Neural crest cell (in vitro differentiated cells): ENCODE data around the gene SLC7A7. TPM values are rescaled to one million over a fixed set of nuclear protein-coding genes. Genes with fewer than 3 reads are reported as not detected.
"Not testable (repeated sequence)": the region's sequence is repeated elsewhere in the genome, so short reads cannot be mapped to it uniquely, and the experiment has no call there.

Experiments used
- DNase-seq: peaks from one replicate; pipeline ENCODE4 v3.0.0; 2021; ENCODE audit warnings: low read depth, mixed read lengths, low spot score
- H3K27ac Mint-ChIP-seq: one replicate; pipeline ENCODE4 v1.8.0; 2021; ENCODE audit warnings: mild to moderate bottlenecking, mixed read lengths; ENCODE audit not compliant: unreplicated experiment
- H3K27me3 Mint-ChIP-seq: 2 replicates; pipeline ENCODE4 v1.8.0; 2021; ENCODE audit warnings: low read depth, mild to moderate bottlenecking, mixed read lengths
- H3K36me3 Mint-ChIP-seq: 2 replicates; pipeline ENCODE4 v1.8.0; 2021; ENCODE audit warnings: low read depth, mild to moderate bottlenecking, mixed read lengths
- H3K4me1 Mint-ChIP-seq: 2 replicates; pipeline ENCODE4 v1.8.0; 2021; ENCODE audit warnings: mixed read lengths
- H3K4me3 Mint-ChIP-seq: one replicate; pipeline ENCODE4 v1.8.0; 2021; ENCODE audit warnings: mild to moderate bottlenecking, mixed read lengths
- H3K9me3 Mint-ChIP-seq: 2 replicates; pipeline ENCODE4 v1.8.0; 2021; ENCODE audit warnings: mixed read lengths
- CTCF ChIP-seq: fragments of 200-600 bp; sonication (generic); conservative IDR thresholded peaks from 2 replicates; pipeline ENCODE4 v1.5.0; 2021; ENCODE audit warnings: antibody characterized with exemption, mild to moderate bottlenecking
- total RNA-seq: library from RNA; stranded (reverse); gene quantifications from 2 replicates; pipeline ENCODE4 v1.2.1, GENCODE V29; 2021

SLC7A7 gene
- total RNA-seq, 1 donor from 2014 or later, result 0.54 TPM

GRCh38 chr14:22835505-22835904 is 20.3 kb upstream of the SLC7A7 start:
- H3K9me3 Mint-ChIP-seq, result no peaks in the 10 kb centered on the region
- H3K27me3 Mint-ChIP-seq, result peaks cover 33% of the 10 kb centered on the region
- peak overlapping the region; percentile 95 for H3K4me3 Mint-ChIP-seq
- peaks cover 39% of the 10 kb centered on the region for H3K4me1 Mint-ChIP-seq
- peaks cover 13% of the 10 kb centered on the region for H3K36me3 Mint-ChIP-seq
- H3K27ac Mint-ChIP-seq, result peak overlapping the region; percentile 2
- no peak for TF ChIP-seq CTCF
- no peak for DNase-seq

- Mint-ChIP-seq H3K36me3 (peaks cover 5% of the 10 kb centered on the region), H3K27me3 (peaks cover 3% of the 10 kb centered on the region), H3K9me3 (no peaks in the 10 kb centered on the region), H3K4me3 (peak overlapping the region; percentile 92), H3K4me1 (peaks cover 24% of the 10 kb centered on the region), H3K27ac (peak overlapping the region; percentile 97)
- TF ChIP-seq CTCF, result no peak
- DNase-seq, result no peak
Observed at GRCh38 chr14:22830443-22831010, 15.3 kb upstream of the SLC7A7 start.

GRCh38 chr14:22829661-22830442 is 14.6 kb upstream of the SLC7A7 start, which contains the start of gene MRPL52:
Gene MRPL52 (plus strand): TSS chr14:22829887. CDS start chr14:22829913, 26 bp downstream.
- Mint-ChIP-seq H3K4me3 (peak within 1 kb of the TSS; percentile 92), H3K27me3 (no peaks in the 10 kb centered on the region), H3K36me3 (peaks cover 3% of the 10 kb centered on the region), H3K4me1 (peaks cover 24% of the 10 kb centered on the region), H3K9me3 (no peaks in the 10 kb centered on the region), H3K27ac (peak within 1 kb of the TSS; percentile 97)
- peak; percentile 73 for DNase-seq
- no peak for TF ChIP-seq CTCF

GRCh38 chr14:22829076-22829660 is 13.9 kb upstream of the SLC7A7 start:
- DNase-seq, H3K9me3 Mint-ChIP-seq, H3K36me3 Mint-ChIP-seq, H3K27me3 Mint-ChIP-seq: not testable (repeated sequence)
- Mint-ChIP-seq H3K4me1 (peaks cover 26% of the 10 kb centered on the region), H3K4me3 (peak overlapping the region; percentile 92), H3K27ac (peak overlapping the region; percentile 97)

- H3K4me3 Mint-ChIP-seq, result peak overlapping the region; percentile 69
Observed at GRCh38 chr14:22824711-22825359, 9.6 kb upstream of the SLC7A7 start.

More at GRCh38 chr14:22824711-22825359, 9.6 kb upstream of the SLC7A7 start:
- no peak for TF ChIP-seq CTCF
- no peaks in the 10 kb centered on the region for H3K36me3 Mint-ChIP-seq
- DNase-seq, result no peak
- peaks cover 28% of the 10 kb centered on the region for H3K27me3 Mint-ChIP-seq
- no peak overlapping the region for H3K27ac Mint-ChIP-seq
- no peaks in the 10 kb centered on the region for H3K9me3 Mint-ChIP-seq
- peaks cover 29% of the 10 kb centered on the region for H3K4me1 Mint-ChIP-seq
